ENCODE measurements around the gene GPRC5D.

Gene GPRC5D

DNA sequence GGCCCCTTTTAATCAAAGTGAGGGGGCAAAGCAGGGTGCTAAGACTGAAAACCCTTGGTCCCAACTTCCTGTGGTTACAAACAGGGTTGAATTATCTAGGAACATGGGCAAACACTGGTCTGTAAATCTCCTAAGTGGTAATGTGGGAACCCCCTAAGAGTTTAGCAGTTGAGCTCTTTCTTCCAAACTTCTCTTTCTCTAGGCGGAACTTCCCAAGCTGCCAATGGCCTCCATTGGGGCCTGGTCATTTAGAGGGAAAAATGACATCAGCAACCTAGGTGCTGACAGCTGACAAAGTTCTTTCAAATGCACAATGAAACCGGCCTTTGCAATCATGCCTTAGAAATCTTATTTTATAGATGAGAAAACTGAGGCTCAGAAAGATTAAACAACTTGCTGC, 30.4 kb upstream of the GPRC5D start:
- no peak for DNase-seq (ENCODE audit: low read depth in 1 of 2, low spot score in 1 of 2)
- no peaks in the 10 kb centered on the region for H3K27me3 ChIP-seq (ENCODE audit: insufficient read depth, poor library complexity, severe bottlenecking)
- TF ChIP-seq GABPA (IDR thresholded peaks at IDR 0.05; ENCODE audit: low read depth) (no peak), SPI1 (IDR thresholded peaks at IDR 0.05; ENCODE audit: borderline replicate concordance, low read depth) (no peak), REST (IDR thresholded peaks at IDR 0.05; ENCODE audit: insufficient replicate concordance, low read depth) (no peak), POLR2AphosphoS5 (IDR thresholded peaks at IDR 0.05; ENCODE audit: low read depth) (no peak)
- TF ChIP-seq, protein P1, sequence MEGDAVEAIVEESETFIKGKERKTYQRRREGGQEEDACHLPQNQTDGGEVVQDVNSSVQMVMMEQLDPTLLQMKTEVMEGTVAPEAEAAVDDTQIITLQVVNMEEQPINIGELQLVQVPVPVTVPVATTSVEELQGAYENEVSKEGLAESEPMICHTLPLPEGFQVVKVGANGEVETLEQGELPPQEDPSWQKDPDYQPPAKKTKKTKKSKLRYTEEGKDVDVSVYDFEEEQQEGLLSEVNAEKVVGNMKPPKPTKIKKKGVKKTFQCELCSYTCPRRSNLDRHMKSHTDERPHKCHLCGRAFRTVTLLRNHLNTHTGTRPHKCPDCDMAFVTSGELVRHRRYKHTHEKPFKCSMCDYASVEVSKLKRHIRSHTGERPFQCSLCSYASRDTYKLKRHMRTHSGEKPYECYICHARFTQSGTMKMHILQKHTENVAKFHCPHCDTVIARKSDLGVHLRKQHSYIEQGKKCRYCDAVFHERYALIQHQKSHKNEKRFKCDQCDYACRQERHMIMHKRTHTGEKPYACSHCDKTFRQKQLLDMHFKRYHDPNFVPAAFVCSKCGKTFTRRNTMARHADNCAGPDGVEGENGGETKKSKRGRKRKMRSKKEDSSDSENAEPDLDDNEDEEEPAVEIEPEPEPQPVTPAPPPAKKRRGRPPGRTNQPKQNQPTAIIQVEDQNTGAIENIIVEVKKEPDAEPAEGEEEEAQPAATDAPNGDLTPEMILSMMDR (IDR thresholded peaks at IDR 0.05; ENCODE audit: insufficient read depth, low read length) = no peak
- no peak overlapping the region for H3K4me3 ChIP-seq (replicated peaks; ENCODE audit: insufficient read depth, low read length)
- H3K27ac ChIP-seq (replicated peaks) = no peak overlapping the region

DNA sequence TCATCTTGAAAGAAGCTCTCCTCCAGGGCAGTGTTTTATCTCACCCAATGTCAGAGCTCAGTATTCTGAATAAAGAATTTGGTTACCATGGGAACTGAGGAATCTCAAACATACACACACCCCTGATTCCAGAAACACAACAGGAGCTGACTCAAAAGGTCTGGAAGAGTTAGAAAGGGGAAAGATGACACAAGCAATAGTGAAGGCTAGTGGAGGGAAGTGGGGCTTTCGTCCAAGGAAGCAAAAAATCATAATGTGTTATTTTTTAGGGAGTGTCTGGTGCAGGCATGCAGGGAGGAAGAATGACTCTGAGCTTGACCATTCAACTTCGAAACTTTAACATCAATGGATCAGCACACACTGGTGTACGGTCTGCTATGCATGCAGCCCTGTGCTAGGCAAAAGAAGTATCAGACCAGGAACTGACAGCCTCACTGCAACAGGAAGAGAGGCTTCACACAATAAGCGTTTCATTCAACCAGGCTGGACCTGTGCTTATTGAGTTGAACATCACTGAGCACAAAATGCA, 27.8 kb upstream of the GPRC5D start:
- DNase-seq (ENCODE audit: low read depth in 1 of 2, low spot score in 1 of 2) = no peak
- no peak overlapping the region for H3K4me3 ChIP-seq (replicated peaks; ENCODE audit: insufficient read depth, low read length)

DNA sequence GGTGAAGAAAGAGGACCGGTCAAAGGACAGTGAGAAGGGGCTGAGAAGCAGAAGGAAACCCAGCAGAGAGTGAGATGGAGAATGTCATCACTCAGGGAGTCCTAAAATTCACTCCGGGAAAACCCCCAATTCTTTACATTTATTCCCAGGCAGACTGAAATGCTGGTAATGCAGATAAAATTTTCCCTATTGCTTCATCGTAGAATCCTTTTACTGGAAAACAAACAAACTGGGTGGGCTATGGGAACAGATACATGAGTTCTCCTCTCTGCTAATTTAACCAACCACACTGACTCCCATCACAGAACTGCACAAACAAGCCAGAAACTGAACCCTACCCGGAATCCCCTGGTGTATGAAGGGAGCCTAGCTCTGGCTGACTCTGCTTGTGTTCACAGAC, 27.2 kb upstream of the GPRC5D start:
- Histone ChIP-seq H3K27ac (replicated peaks) (no peak overlapping the region), H3K4me3 (replicated peaks; ENCODE audit: insufficient read depth, low read length) (no peak overlapping the region), H3K27me3 (ENCODE audit: insufficient read depth, poor library complexity, severe bottlenecking) (no peaks in the 10 kb centered on the region)
- no peak for DNase-seq (ENCODE audit: low read depth in 1 of 2, low spot score in 1 of 2)
- TF ChIP-seq, protein P1 (IDR thresholded peaks at IDR 0.05; ENCODE audit: insufficient read depth, low read length) = no peak
- TF ChIP-seq GABPA (IDR thresholded peaks at IDR 0.05; ENCODE audit: low read depth) = no peak
- TF ChIP-seq SPI1 (IDR thresholded peaks at IDR 0.05; ENCODE audit: borderline replicate concordance, low read depth) = no peak
- no peak for TF ChIP-seq POLR2AphosphoS5 (IDR thresholded peaks at IDR 0.05; ENCODE audit: low read depth)

More for the DNA sequence above, 27.8 kb upstream of the GPRC5D start:
- Histone ChIP-seq H3K27ac (replicated peaks) (no peak overlapping the region), H3K27me3 (ENCODE audit: insufficient read depth, poor library complexity, severe bottlenecking) (no peaks in the 10 kb centered on the region)
- TF ChIP-seq SPI1 (IDR thresholded peaks at IDR 0.05; ENCODE audit: borderline replicate concordance, low read depth) = no peak
- TF ChIP-seq POLR2AphosphoS5 (IDR thresholded peaks at IDR 0.05; ENCODE audit: low read depth) = no peak
- TF ChIP-seq, protein P1 (IDR thresholded peaks at IDR 0.05; ENCODE audit: insufficient read depth, low read length) = no peak
- no peak for TF ChIP-seq REST (IDR thresholded peaks at IDR 0.05; ENCODE audit: insufficient replicate concordance, low read depth)

- Histone ChIP-seq H3K27ac (replicated peaks) (no peak overlapping the region), H3K27me3 (ENCODE audit: insufficient read depth, poor library complexity, severe bottlenecking) (no peaks in the 10 kb centered on the region), H3K4me3 (replicated peaks; ENCODE audit: insufficient read depth, low read length) (no peak overlapping the region)
- DNase-seq (ENCODE audit: low read depth in 1 of 2, low spot score in 1 of 2) = no peak
- TF ChIP-seq GABPA (IDR thresholded peaks at IDR 0.05; ENCODE audit: low read depth) (no peak), POLR2AphosphoS5 (IDR thresholded peaks at IDR 0.05; ENCODE audit: low read depth) (no peak), SPI1 (IDR thresholded peaks at IDR 0.05; ENCODE audit: borderline replicate concordance, low read depth) (no peak), REST (IDR thresholded peaks at IDR 0.05; ENCODE audit: insufficient replicate concordance, low read depth) (no peak)
- TF ChIP-seq, protein P1 (IDR thresholded peaks at IDR 0.05; ENCODE audit: insufficient read depth, low read length) = no peak
Observed at GRCh38 chr12:12977231-12977630, 25.3 kb upstream of the GPRC5D start.
